Metanephros (tissue), 2 donors: ENCODE results near the gene TBC1D3H. TPM values are rescaled to one million over a fixed set of nuclear protein-coding genes. Genes with fewer than 3 reads are reported as not detected.

Experiments used
- small RNA-seq: library from RNA; depleted of rRNA; stranded (forward); fragments of <200 nt; gene quantifications from one replicate; pipeline ENCODE3, GENCODE V24; 2014; ENCODE audit warnings: low replicate concordance
- total RNA-seq: library from RNA; depleted of rRNA; stranded (reverse); fragments of >200 nt; gene quantifications from one replicate; pipeline ENCODE4 v1.2.3, GENCODE V29; 2014

The TBC1D3H gene
- not detected for total RNA-seq

DNA sequence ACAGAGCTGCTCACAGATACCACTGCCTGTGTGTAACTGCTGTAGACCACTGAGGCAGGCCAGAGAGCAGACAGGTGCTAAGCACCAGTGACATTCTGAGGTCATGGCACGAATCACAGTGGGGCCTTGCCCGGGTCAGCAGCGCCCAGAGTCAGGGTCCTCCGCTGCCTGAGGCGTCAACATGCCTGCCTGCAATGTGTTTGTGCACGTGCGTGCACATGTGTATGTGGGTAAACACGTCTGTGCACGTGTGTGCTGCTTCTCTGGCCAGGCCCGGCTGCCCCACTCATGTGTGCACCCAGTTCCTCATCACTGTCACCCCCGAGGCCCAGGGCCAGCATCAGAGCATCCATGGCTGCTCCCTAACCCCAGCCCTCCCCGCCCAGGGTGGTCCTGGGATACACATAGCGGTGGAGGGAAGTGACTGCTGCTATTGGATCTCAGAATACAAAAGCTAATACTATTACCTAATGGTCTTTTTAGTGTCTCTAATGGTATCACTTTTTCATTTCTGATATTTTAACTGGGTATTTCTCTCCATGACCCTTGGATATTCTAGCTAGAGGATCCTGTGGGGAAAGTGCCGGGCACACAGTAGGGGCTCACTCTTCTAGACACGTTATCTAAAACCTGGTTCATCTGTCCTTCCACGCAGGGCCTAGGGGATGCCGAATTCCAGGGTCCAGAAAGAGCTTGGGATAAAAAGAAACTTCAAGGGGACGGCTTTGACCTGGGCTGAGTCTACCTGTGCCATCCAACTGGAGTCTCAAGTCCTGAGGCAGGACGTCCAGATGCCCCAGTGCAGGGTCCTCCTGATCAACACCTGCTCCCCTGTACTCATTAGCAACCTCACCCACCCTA lies at the start of gene TBC1D3H:
Gene TBC1D3H, minus strand, starts transcription at position 51 of the 861 bp plus-strand sequence. CDS start 1,540 bp downstream, outside the sequence.

Small RNA genes lying within 50 kb of the gene (small RNA-seq; reads per million reads assigned to genes)
- gene RNU6-1192P = not detected

Other genes starting within 250 kb of the TBC1D3H start
- 4.0 TPM for gene TBC1D3B, start 211.8 kb downstream of the TBC1D3H start, total RNA-seq
- gene CCL3L1, start 191.7 kb downstream of the TBC1D3H start, total RNA-seq = 1.9 TPM
- 9.3 TPM for gene CCL4L2, start 177.4 kb downstream of the TBC1D3H start, total RNA-seq
- gene TBC1D3I, start 123.9 kb downstream of the TBC1D3H start, total RNA-seq = 1.5 TPM
- 0.29 TPM for gene TBC1D3G, start 64.6 kb downstream of the TBC1D3H start, total RNA-seq
- 40.2 TPM for gene ZNHIT3, start 98.2 kb upstream of the TBC1D3H start, total RNA-seq
- 66.2 TPM for gene MYO19, start 146.4 kb upstream of the TBC1D3H start, total RNA-seq
- gene PIGW, start 146.6 kb upstream of the TBC1D3H start, total RNA-seq = 5.5 TPM
- gene GGNBP2, start 156.5 kb upstream of the TBC1D3H start, total RNA-seq = 71.6 TPM
- gene DHRS11, start 203.4 kb upstream of the TBC1D3H start, total RNA-seq = 15.2 TPM
- gene MRM1, start 213.1 kb upstream of the TBC1D3H start, total RNA-seq = 5.6 TPM